HG03432 (cell line): ENCODE data around the gene RYR2.
"Not testable (repeated sequence)": the region's sequence is repeated elsewhere in the genome, so short reads cannot be mapped to it uniquely, and the experiment has no call there.

Experiments used
- ATAC-seq: cut with Tn5 transposase; IDR thresholded peaks from one replicate; pipeline ENCODE4 v1.9.1; 2021; ENCODE audit warnings: mild to moderate bottlenecking, moderate library complexity; ENCODE audit not compliant: unreplicated experiment

Gene RYR2

DNA sequence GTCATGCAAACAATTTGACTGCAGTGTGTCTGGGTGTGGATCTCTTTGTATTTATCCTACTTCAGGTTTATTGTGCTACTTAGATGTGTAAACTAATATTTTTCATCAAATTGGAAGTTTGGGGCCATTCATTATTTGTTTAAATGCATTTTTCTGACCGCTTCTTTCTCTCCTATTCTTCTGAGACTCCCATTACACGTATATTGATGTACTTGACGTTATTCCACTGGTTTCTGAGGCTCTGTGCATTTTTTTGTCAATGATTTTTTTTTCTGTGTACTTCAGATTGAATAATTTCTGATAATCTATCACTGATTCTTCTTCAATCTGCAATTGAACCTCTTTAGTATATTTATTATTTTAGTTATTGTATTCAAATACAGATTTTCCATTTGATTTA, 276.8 kb downstream of the RYR2 start:
- no peak for ATAC-seq

DNA sequence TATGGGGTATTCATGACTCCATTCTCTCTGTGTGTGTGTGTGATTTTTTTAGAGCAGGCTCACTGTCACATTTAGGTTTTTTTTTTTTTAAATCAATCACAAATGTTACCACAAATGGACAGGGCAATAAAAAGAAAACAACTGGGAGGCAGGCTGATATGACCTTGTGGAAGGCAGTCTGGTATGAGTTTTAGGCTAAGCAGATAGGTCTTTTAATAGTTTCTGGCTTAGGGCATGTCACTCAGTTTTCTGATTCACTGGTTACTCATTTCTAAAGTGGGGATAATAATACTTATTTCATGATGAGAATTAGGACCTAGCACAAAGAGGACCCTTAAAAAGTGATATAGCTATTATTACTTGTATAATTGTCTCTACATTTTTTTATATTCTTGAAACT, 278.9 kb downstream of the RYR2 start:
- ATAC-seq: no peak

- no peak for ATAC-seq
Observed at GRCh38 chr1:237324226-237324625, 282.2 kb downstream of the RYR2 start.

DNA sequence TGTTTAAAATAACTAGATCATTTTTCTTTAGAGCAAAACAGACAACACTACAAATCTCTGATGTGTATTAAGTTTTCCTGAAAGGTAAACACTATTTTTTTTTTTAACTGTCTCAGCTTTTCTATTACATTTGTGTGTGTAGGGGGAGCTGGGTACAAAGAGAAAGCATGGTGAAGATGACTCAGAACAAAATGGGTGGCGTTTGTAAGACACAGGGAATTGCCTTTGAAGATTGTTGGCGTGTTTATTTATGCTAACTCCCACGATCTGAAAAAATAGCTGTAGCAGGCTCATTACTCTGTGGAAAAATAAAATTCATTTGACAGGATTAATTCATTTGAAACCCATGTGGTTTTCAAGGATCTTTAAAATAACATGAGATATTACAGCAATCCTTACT, 285.1 kb downstream of the RYR2 start:
- ATAC-seq: no peak

DNA sequence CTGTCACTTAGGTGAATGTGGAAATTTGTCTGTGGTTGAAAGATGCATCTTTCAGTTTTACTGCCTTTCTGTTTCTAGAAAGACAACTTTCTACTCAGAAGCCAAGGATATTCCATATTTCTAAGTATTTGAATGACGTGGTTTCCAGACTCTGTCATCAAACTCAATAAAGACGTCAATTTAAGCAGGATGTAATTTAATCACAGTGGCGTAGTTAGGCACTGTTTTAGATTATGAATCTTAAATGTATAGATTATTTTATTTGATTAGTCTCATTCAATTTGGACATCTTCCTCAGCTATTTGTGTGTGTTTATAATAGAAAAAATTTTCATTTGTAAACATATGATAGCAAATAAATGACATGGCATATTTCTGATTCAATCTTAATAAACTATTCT, 298.9 kb downstream of the RYR2 start:
- no peak for ATAC-seq

DNA sequence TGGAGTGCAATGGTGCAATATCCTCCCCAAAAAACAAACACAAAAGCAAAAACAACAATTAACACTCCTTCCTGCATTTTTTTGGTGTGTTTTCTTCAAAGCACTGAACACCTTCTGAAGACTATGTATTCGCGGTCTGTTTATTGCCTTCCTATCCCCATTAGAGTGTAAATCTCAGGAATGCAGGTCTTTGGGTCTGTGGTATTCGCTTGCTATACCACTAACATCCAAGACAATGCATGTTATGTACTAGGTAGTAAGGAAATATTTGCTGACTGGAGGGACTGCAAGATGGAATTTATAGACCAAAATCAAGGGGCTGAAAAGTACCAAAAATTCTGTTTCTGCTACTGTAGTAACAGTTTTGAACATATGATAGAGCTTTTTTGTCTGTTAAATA, 299.4 kb downstream of the RYR2 start:
- ATAC-seq: no peak

- no peak for ATAC-seq
Observed at GRCh38 chr1:237342730-237343129, 300.7 kb downstream of the RYR2 start.

DNA sequence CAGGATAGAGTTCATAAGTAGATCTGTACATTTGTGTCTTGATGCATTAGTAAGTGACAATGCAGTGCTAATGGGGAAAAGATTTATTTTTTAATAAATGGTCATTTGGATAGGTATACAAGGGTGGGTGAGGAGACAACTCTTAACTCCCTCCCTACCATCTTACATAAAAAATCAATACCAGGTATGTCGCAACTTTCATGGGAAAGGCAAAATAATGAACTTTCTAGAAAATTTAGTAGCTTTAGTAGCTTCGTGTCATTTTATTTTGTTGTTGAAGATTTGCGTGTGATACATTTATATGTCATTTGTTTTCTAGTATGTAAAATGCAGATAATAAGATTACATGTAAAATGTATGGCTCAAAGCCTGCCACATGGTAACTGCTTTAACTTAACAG, 310.8 kb downstream of the RYR2 start:
- ATAC-seq: no peak

- ATAC-seq: no peak
Observed at GRCh38 chr1:237353918-237354317, 311.9 kb downstream of the RYR2 start.

- ATAC-seq: no peak
Observed at GRCh38 chr1:237355022-237355421, 313.0 kb downstream of the RYR2 start.

DNA sequence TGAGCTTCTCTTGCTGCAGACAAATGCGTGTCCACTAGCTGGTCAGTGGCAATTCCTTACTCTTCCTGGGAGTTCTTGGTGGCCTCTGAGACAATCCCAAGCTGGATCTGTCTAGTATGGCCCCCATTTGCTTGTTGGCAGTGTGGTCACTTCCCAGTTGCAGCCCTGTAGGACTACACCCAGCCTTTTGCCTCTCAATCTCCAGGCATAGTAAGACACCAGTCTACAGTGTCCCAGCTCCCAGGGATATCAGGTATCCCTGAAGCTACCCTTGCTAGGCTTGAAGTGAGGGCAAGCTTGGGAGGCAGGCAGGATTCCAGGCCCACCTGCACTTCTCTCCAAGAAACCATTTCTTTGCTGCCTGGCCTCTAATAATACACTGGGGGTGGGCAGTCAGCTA, 316.6 kb downstream of the RYR2 start:
- no peak for ATAC-seq

DNA sequence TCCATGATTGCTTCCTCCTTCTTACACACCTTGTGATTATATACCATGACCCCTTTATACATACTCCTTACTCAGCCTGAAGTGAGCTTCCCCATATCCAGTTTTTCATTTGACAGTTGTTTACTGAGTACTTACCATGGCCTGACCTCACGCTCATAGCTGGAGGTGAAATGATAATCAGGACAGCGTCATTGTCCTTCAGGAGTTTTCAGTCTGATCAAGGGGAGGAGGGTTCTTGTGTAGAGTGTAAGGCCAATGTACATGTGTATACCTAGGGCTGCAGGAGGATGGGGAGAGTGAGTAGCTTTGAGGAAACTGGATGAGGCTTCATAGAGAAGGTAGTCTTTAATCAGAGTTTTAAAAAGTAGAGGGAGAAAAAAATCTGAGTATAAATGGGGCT, 325.8 kb downstream of the RYR2 start:
- ATAC-seq: no peak

- not testable (repeated sequence) for ATAC-seq
Observed at GRCh38 chr1:237371477-237371876, 329.5 kb downstream of the RYR2 start.

DNA sequence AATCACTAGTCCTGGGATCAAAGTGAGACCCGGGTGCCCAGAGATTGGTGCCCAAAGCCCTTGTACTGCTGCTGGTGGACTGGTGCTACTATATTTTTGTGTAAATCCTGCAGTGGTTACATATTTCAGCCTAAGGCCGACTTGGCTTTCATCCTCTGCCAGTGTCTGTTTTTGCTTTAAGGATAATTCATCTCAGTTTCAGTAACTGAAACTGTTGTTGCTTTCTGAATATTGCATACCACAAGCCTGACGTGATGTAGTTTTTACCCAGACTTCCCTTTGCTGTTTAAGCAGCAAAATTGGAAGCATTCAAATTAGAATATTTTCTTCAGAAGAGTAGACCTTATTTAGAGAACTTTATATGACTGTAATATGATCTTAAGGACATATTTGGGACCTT, 341.8 kb downstream of the RYR2 start:
- ATAC-seq: no peak

DNA sequence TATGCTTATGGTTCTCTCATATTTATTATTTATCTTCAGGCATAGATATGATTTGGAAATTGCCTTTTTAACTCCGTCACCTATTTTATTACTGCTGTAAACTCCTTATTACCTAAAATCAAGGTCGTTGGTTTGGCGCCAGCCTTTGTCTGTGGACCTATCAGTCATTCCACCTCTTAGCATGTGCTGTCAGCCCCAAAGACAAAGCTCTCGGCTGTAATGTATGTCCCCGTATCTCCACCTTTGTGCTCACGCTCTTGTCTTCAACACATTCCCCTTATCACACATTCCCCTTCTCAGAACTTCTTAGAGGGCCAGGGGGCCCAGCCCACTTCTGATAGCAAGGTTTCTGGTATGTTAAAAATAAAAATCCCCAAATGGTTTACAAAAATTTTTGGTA, 342.2 kb downstream of the RYR2 start:
- no peak for ATAC-seq

DNA sequence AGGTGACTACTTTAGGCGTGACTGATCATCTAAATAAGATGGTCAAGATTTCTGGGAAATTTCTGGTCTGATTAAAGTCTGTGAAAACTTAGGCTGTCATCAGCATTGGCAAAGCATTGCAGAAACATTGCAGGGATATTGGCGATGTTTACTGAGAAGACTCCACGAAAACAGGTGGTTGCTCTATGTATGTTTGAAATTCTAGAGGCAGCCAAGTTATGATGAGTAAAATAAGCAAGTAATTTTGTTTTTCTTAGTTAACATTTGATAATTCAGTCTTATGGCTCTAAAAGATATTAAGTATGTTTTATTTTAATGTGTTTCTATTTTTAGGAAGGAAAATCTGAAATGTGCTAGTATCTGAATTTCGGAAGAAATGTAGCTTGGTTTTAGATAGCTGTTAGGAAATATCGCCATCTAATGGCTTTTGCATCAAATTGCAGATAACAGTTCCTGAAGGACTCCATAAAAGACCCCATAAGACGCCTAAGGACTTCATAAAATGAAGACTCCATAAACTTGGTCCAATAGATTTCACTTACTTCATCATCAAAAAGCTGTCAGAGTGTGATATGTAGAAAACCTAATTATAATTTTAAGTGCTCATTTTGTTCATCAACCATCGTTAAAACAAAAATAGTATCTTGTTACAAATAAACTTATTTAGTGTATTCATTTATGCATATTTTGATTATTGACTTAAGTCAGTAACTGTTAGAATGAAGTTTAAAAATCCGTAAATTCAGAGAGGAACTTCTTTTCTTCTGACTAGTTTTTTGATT, 344.6 kb downstream of the RYR2 start:
- ATAC-seq: no peak

GRCh38 chr1:237387144-237387505, 345.1 kb downstream of the RYR2 start:
- ATAC-seq: no peak

DNA sequence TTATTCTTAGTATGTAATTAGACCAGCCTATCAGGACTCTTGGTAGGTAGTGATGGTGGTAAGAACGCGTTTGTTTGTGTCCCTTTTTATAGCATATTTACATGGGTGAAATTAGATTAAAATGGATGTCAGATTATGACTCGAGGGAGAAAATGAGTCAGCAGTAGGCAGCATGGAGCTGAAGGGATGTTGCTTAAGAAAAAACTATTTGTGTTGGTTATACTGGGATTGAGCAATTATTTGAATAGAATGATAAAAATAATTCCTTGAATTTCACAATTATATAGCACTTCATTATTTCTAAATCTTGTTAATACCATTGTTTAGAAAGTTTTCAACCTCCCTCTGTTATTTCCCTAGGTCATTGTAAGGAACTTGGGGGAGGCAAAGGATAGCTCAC, 348.8 kb downstream of the RYR2 start:
- ATAC-seq: no peak

DNA sequence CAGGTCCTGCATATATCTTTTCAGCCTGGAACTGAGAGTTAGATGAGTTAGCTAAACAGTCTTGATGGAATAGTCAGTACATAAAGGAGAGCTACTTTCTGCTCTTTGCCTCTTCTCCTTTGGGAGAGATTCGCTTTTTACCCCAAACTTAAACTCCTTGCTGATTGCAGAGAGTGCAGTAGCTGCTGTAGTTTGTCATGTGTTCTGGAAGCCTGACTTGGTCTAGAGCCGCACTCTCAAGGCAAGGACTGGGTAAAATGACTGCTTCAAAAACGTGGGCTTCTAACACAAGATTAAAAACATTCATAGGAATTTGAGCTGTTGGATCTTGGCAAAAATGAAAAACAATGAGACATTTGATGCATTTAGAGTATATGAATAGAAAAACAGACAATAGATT, 351.6 kb downstream of the RYR2 start:
- no peak for ATAC-seq

DNA sequence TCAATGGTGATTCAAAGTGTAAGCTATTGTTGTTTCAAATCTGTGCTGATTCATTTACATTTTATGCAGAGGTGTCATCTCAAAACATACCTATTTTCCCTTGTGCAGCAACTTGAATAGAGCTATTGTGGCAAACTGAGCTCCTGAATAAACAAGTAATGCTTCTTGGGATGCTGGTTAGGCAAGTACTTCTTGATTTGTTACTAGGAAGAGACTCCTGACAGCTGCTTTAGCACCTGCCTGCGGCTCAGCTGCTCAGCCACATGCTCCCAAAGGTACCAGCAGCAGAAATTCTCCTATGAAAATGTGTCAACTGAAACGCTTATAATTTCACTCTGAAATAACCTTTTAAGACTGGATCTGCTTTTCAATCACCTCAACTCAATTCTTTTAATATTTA, 352.3 kb downstream of the RYR2 start:
- no peak for ATAC-seq

DNA sequence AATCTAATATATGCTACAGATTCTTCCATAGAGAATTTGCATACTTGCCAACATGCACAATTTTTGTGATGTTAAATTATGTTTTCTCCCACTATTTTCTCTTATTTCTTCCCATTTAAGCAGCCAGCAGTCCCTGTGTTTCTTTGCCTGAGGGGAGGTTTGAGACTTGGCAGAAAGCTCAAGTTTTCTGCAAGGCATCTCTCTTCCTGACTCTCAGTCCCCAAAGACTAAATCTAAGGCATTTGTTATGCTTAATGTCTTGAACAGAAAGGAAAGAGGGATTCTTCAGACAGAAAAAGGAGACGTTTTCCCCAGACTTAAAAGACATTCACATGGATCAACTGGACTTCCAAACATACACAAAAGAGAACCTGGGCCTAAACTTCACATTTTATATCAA, 354.4 kb downstream of the RYR2 start:
- no peak for ATAC-seq

DNA sequence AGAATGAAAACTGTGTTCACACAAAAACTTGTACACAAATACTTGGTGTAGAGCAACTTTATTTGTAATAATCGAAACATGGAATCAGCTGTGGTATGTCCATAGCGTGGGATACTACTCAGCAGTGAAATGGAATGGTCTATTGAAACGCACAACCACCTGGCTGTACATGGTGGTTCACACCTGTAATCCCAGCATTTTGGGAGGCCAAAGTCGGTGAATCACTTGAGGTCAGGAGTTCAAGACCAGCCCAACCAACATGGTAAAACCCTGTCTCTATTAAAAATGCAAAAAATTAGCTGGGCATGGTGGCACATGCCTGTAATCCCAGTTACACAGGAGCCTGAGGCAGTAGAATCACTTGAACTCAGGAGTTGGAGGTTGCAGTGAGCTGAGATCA, 356.8 kb downstream of the RYR2 start:
- ATAC-seq: no peak

DNA sequence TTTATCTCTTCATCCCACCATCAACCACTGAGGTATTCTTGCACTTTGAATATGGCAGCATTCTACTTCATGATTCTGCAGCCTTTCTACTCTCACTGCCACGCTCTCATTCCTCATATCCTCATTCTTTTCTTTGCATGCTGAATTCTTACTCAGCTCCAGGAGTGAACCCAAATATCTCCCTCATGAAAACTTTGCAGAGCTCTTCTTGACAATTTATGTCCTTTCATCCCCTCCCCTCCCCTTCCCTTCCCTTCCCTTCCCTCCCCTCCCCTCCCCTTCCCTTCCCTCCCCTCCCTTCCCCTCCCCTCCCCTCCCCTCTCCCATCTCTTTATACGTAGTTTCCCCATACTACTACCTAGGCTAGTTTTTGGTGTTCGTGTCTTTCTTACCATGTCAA, 363.9 kb downstream of the RYR2 start:
- ATAC-seq: no peak
